EH (cell line): Measurements from ENCODE around the gene TTLL12.
A peak's percentile ranks its signal among the peaks of the same experiment; 100 is the strongest.
"Not testable (repeated sequence)": the region's sequence is repeated elsewhere in the genome, so short reads cannot be mapped to it uniquely, and the experiment has no call there.

Experiments
- DNase-seq: peaks from one replicate; pipeline ENCODE4 v3.0.0-alpha.2; 2015; ENCODE audit warnings: low read depth

Gene TTLL12

DNA sequence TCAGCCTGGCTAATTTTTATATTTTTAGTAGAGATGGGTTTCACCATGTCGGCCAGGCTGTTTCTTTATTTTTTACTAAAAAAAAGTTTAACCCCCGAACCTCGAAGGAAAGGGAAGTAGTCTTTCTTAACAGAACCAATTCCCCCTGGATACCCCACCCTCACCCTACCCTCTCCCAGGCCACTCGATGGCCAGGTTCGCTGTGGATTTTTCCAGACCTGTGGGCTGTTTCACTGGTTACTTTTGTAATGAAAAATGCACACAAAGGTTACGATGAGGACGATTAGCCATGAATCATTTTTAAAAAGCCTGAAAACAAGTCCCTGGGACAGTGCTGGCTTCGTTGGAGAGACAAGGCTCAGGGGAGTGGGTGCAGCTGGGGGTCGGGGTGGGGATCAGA is 33.0 kb downstream of the TTLL12 start:
- no peak for DNase-seq

DNA sequence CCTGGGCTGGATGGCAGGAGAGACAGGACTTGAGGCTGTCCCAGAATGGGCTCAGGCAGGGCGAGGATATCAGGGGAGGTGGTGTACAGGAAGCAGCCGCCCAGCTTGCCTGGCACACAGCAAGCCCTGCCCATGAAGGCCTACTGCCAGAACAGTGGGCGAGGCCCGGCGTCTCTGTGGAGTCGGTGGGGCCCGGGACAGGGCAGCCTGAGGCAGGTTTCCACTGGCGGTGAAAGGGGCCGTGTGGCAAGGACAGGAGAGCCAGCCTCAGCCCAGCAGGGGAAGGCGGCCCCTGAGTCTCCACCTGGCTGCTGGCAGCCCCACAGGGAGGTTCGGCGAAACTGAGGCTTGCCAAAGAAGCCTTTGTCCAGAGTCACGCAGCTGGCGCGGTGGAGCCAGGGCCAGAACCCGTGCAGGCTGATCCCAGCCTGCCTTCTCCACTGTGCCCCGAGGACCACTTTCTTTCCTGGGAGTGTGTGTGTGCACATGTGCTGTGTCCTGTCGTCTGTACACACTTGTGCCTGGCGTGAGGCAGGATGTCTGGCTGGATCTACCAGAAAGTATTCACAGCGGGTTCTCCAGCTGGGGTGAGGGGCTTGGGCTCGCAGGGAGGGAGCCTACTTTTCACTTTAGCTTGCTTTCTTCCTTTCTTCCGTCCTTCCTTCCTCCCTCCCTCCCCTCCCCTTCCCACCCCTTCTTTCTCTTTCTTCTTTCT is 34.4 kb downstream of the TTLL12 start:
- peak; percentile 67 for DNase-seq

DNA sequence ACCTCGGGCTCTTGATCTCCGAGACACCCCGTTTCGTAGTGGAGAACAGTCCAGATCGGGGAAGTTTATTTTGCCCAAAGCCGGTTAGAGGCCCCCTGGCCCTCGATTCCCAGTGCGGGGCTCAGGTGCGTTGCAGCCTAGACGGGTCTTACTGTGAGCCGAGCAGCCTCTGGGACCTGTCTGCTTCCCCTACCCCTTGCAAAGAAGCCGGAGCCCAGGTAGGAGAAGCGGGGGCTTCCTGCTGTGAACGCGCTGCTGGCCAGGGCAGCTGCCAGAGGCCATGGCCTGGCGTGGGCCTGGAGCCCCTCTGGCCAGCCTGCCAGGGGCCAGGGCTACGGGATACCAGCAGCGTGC is 35.0 kb downstream of the TTLL12 start:
- no peak for DNase-seq

DNA sequence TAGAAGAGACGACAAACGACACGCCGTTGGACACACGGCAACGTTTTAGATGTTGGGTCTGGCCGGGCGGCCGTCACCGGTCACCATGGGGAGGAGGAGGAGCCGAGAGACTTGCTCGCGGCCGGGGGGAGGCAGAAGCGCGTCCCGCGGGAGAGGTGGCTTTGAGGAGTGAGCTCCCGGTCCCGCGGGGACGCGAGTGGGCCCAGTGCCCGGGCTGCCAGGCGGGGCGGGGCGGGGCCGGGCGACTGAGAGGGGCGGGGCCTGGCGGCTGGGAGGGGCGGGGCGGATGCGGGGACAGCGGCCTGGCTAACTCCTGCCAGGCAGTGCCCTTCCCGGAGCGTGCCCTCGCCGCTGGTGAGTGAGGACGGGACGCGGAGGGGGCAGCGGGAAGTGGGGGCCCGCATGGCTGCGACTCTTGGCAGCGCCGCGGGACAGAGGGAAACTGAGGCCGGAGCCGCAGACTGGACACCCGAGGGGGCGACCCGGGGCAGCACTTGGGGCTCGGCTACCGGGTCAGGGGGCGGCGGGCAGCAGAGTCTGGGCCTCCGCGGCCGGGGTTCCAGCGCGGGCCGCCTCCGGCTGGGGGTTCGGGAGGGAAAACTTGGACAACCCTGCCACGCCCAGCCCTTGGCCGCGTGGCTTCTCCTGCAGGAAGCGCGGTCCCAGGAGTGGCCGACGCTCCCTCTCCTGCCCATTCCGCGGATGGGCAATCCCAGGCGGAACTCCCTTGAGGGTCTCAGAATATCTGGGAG is 35.5 kb downstream of the TTLL12 start, which contains the start of gene TSPO:
TSS of gene TSPO (plus strand) at position 309 of the 752 bp plus-strand sequence. CDS start 7,680 bp downstream, outside the sequence.
- DNase-seq = peak; percentile 69

DNA sequence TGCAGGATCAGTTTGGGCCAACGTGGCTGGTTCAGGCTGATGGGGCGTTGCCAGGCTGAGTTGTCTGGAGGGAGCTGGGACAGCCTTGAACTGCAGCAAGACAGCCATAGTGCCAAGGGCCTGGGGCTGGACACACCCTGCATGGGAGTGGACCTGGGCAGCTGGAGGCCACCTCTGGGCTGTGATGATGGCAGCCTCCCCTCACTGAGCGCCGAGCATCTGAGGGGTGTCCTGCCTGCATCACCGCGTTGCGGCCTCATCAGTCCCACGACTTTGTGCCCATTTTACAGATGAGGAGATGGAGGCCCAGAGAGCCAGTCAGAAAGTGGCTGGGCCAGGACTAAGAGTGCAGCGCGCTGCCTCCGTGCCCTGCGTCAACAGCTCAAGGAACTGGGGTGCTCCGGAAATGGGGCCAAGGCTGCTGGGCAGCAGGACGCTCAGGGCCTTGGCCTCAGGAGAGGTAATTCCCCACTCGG is 36.2 kb downstream of the TTLL12 start:
- no peak for DNase-seq

DNA sequence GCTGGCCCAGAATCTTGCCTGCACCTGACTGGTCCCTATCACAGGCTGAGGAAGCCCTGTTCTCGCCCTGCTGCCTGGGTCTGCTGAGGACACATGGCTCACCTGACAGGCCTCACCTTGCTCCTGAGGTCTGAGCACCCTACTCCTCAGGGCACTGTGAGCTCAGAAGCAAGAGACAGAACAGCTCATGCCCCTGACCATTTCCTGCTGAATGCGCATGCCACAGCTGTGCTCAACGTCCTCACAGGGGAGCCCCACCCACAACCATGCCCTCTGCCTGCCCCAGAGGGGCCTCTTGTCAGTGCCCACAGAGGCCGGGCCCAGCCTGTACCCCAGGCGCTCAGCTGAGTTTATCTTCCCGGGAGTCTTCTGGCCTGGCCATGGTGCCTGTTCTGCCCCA is 38.4 kb downstream of the TTLL12 start:
- DNase-seq = peak; percentile 13

DNA sequence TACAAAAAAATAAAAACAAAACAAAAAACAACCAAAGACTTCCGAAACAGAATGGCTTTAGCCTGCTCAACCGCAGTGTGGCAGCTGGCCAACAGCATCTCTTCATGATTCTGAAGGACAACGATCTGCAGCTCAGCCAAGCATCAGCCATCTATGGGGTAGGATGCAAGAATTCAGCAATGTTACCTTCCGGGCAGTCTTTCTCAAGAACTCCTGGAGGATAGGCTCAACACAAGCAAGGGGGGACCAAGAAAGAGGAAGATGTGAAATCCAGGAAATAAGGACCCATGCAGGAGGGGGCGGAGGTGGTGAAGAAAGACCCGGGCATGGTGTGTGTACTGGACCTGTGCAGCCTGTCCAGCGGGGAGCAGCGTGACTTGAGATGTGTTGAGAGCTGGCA is 39.1 kb downstream of the TTLL12 start:
- no peak for DNase-seq

DNA sequence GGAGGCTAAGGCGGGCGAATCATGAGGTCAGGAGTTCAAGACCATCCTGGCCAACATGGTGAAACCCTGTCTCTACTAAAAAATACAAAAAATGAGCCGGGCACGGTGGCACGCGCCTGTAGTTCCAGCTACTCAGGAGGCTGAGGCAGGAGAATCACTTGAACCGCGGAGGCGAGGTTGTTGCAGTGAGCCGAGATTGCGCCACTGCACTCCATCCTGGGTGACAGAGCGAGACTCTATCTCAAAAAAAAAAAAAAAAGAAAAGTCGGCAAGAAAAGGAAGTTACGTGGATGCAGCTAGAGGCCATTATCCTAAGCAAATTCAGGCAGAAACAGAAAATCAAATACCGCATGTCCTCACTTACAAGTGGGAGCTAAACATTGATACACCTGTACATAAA is 40.6 kb downstream of the TTLL12 start:
- DNase-seq = not testable (repeated sequence)

DNA sequence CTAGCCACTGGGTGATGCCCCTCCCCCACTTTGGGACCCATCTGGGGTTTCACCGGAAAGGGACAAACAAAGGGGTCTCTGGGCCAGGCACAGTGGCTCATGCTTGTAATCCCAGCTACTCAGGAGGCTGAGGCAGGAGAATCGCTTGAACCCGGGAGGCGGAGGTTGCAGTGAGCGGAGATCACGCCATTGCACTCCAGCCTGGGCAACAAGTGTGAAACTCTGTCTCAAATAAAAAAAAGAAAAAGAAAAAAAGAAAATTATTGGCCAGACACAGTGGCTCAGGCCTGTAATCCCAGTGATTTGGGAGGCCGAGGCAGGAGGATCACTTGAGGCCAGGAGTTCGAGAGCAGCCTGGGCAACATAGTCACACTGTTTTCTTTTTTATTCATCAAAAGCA is 41.6 kb downstream of the TTLL12 start:
- not testable (repeated sequence) for DNase-seq

DNA sequence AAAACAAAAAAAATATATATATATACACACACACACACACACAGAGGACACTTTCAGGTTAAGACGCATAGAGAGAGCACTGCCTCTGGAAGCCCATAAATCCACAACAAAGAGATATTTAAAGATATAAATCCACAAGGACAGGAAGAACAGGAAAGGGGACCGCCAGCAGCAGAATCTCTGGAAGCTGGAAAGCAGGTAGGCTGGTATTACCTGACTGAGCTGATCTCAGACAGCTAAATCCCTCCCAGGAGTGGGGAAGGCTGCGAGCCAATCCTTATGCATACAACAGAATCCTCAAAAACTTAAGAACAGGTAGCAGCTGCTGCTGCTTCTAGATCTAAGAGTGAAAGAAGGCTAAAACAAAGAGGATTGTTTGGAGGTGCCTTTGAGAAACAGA is 42.0 kb downstream of the TTLL12 start:
- DNase-seq = no peak

DNA sequence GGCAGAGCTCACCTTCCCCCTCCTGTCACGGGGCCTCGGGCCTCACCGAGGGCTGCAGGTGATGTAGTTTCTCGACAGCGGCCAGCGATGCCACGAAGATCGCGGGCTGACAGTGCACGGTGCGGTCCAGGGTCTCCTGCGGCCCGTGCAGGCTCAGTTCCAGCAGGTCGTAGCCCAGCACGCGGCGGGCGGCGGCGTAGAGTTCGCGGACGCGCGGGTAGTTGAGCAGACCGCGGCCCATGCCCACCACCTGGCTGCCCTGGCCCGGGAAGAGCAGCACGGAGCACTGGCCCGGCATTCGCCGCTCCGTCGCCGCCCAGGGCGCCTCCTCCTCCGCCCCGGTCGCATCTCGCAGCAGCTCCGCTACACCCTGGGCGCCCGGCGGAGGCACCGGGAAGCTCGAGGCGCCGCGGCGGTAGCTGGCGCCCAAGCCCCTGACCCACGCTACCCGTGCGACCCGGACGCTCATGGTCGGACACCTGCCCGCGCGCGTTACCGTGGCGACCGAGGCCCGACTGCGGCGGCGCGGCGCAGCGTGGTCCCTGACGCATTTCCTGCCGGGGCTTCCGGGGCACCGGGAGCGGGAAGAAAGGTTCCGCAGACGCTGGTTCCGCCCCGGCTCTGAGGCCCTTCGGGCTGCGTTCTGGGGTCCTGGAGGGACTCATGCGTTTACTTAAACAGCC is 43.9 kb downstream of the TTLL12 start, which contains the start of gene MCAT:
TSS of gene MCAT (minus strand) at position 519 of the 683 bp plus-strand sequence. CDS start at position 469, 50 bp downstream.
- DNase-seq = peak; percentile 73

DNA sequence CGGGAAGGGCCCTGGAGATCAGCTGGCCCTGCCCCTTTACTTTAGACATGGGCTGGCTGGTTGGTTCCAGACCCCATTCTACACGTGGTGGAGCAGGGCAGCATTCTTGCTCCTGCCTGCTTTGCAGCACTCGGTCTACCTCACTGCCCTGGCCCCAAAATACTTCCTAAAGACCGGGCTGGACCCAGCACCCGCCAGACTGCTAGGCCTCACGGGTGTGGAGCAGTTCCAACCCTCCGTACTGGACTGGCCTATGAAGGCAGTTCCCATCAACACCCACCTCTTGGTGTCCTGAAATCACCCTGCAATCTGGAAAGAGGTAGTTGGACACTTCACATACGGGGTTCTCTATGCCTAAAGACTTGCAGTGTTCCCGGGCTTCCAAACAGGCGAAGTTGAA is 50.1 kb downstream of the TTLL12 start:
- DNase-seq = no peak

DNA sequence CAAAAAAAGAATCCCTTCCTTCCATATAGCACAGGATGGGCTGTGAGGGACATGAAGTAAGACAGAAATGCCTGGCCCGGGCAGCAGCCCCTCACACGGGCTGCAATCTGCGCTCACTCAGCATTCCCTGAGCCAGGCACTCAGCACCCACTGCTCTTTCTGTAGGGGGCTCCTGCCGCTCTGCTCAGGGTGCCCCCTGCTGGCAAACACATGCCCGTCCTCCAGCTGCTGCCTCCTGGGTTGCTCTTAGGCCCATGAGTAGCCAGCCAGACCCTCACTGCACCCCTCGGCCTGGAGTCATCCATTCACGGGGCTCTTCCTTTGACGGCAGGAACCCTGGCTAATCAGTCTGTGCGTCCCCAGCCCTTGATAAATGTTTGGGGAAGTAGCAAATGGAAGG is 50.7 kb downstream of the TTLL12 start:
- peak; percentile 42 for DNase-seq

DNA sequence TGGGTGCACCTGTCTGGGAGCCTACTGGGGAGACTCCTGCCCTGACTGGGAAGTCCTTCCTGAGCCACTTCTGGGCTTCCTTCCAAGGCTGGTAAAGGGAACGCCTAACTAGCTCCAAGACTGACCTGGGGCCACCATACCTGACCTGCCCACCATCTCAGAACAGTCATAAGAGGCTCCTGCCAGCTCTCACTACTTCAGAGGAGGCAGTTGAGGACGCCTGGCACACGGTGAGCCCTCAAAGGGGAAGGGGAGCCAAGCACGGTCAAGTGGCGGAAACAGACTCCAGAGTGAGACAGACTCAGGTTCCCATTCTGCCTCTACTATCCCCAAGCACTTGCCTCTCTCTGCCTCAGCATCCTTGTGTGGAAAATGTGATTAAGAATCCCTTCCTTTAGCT is 51.4 kb downstream of the TTLL12 start:
- no peak for DNase-seq

DNA sequence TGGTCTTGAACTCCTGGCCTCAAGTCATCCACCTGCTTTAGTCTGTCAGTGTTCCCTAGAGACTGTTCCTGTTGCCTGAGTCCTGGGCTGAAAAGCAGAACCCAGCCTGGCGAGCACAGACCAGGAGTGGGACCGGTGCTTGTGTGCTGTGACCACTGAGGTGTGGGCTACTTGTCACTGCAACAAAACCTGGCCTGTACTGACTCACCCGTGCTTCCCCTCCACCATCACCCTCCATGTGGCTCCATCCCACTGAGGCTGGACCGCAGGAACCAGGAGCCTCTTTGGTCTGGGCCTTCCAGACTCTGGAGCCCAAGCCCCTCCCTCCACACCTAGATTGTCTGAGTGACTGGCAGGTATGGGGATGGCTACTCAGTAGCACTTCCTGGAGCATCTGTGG is 52.4 kb downstream of the TTLL12 start:
- DNase-seq = no peak

DNA sequence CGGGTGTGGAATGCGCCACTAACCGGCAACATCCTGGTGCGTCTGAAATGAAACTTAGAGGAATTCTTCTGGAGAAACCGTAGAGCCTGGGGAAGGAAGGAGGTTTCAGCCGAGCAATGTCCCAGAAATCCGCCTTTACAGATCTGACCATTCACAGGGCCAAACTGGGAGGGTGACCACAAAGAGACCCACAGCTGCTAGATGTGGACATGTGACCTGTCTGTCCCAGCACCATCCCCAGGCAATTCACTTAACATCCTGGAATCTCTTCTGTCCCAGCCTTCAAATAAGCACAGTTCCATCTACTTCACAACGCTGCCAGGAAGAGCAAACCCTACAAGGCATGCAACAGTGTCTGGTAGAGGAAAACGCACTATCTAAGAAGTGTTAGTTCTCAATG is 53.5 kb downstream of the TTLL12 start:
- no peak for DNase-seq

DNA sequence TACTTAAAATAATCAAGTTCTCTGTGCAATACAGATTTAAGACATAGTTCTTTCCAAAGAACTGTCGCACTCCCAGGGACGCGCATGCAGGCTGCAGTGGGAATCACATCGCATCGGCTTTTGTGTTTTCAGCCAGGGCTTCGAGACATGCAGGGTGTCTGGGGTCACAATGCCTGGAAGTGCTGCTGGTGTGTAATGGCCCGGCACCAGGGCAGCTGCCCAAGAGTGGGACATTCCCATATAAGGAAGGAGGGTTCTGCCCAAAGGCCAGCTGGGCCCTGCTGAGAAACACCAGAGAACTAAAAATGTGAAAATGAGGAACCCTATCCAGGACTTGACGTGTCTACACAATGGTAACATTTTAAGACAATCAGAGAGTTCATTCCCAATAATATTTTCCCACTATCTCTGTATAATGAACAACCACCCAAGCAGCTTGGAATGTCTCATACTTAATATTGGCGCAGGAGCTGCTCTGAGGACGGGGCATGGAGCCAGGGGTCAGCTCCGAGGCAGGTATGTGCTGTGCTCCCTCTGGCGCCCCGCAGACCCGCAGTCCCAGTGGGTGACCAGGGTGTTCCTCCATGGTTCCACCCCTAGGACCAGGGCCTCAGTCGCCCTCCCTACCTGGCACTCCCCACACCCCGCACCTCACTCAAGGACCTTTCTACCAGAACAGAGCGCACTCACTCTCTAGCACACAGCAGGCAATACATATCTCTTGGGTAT is 55.0 kb downstream of the TTLL12 start:
- no peak for DNase-seq

DNA sequence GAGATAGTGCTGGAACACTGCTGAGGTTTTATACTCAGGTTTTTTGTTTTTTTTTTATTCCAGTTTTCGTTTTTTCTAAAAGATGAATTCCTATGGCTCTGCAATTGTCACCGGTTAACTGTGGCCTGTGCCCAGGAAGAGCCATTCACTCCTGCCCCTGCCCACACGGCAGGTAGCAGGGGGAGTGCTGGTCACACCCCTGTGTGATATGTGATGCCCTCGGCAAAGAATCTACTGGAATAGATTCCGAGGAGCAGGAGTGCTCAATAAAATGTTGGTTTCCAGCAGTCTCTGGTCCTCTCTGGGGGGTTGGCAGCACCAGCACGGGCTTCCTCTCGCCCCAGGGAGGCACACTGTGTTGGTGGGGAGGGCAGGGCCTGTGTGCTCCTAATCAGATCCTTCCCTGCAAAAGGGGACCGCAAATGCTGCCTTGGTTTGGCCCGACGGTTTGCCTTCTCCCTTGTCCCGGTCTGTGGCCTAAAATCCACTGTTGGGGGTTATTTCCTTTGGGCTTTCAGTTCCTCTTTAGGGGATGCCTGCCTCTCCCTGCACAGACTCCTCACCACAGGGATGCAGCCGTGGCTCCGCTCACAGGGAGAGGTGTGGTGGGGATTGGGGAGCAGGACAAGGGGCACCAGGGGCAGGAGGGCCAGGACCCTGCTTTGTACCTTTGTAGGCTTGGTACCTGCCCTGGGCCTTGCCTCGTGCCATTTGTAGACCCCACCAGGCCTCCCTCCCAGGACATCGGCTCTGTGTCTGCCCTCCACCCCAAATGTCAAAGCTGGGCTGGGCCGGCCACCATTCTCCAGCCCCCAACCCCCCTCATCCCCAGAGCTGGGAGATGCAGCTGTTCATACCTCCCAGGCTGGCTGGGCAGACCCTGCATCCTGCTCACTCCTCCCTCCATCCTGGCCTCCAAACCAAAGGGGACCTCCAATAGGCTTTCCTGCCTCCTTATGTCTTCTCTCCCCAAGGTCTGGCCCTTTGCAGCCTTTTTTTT is 57.2 kb downstream of the TTLL12 start:
- DNase-seq = no peak

DNA sequence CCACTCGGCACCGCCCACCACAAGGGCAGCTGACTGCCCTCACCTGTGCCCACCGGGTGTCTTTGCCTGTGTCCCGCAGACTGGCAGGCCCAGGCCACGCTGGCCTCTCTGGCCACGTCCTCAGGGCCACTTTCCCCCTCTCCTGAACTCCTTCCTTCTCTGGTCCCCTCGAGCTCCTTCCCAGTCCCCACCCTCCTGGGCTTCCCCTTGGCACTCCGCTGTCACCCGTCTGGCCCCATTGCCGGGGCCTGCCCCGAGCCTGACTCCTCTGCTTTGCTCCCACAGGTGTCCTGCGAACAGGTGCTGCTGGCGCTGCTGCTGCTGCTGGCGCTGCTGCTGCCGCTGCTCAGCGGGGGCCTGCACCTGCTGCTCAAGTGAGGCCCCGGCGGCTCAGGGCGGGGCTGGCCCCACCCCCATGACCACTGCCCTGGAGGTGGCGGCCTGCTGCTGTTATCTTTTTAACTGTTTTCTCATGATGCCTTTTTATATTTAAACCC is 58.0 kb downstream of the TTLL12 start:
- DNase-seq = no peak

DNA sequence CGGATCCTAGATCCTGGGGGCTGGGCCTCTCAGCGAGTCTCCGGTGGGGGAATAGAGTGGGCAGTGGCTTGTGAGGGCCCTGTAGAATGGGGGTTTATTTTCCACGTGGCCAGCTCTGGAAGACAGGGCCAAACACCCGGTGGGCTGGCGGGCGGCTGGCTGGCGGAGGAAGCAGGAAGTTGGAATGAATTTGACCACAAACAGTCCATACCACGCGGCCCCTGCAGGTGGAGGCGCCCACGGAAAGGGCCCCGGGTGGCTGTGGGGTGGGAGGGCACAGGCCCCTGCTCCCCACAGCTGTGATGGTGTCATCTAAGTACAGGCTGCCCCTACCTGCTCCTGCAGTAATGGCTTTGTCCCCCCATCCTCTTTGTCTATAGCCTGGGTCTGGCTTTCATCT is 58.8 kb downstream of the TTLL12 start:
- no peak for DNase-seq
